K562 (cell line): Measurements from ENCODE around the gene SLC25A45. TPM values are rescaled to one million over a fixed set of nuclear protein-coding genes. Genes with fewer than 3 reads are reported as not detected.
A peak's percentile ranks its signal among the peaks of the same experiment; 100 is the strongest.

ENCODE experiments used
- ETV1 ChIP-seq: fragments of 450-650 bp; conservative IDR thresholded peaks from 2 replicates; pipeline ENCODE4 v1.6.1; 2016; ENCODE audit warnings: missing genetic modification characterization, control low read depth, low read depth, missing compliant biosample characterization
- HDAC2 ChIP-seq: fragments of 450-650 bp; IDR thresholded peaks from 2 replicates; pipeline ENCODE4 v1.6.1; 2016; ENCODE audit warnings: mild to moderate bottlenecking
- NFXL1 ChIP-seq: fragments of 450-650 bp; formaldehyde crosslinking; IDR thresholded peaks from 2 replicates; pipeline ENCODE4 v1.4.0; 2021; ENCODE audit warnings: mild to moderate bottlenecking
- NRF1 ChIP-seq, 2 experiments: fragments of 450-650 bp; IDR thresholded peaks in 1 of 2; conservative IDR thresholded peaks in 1 of 2; 2 replicates each; pipeline ENCODE4 v1.6.1; 2014; ENCODE audit warnings: mild to moderate bottlenecking in 2 of 2
- RBM15 ChIP-seq: fragments of 200-400 bp; formaldehyde crosslinking; IDR thresholded peaks from 2 replicates; pipeline ENCODE4 v1.6.1; 2018; ENCODE audit warnings: mild to moderate bottlenecking, low read length, moderate library complexity; ENCODE audit not compliant: insufficient read depth
- SIX5 ChIP-seq, 2 experiments: IDR thresholded peaks; 2 replicates each; pipeline ENCODE4 v1.6.1; 2011; ENCODE audit warnings: low read length in 2 of 2, borderline replicate concordance in 1 of 2, low read depth in 1 of 2, mild to moderate bottlenecking in 1 of 2, moderate library complexity in 1 of 2; ENCODE audit not compliant: insufficient read depth in 1 of 2
- YY1 ChIP-seq, 3 experiments: IDR thresholded peaks; 2 replicates each; pipeline ENCODE4 v1.6.1; 2011; ENCODE audit warnings: low read length in 2 of 3, mild to moderate bottlenecking in 2 of 3, moderate library complexity in 2 of 3, borderline replicate concordance in 1 of 3, control low read depth in 1 of 3, low read depth in 1 of 3; ENCODE audit not compliant: insufficient read depth in 3 of 3, insufficient replicate concordance in 2 of 3, control insufficient read depth in 1 of 3, insufficient read length in 1 of 3; ENCODE audit errors: extremely low read depth in 1 of 3
- ZNF263 ChIP-seq: sonication (generic); formaldehyde crosslinking; IDR thresholded peaks from 2 replicates; pipeline ENCODE4 v1.8.0; 2022; ENCODE audit warnings: mild to moderate bottlenecking, missing genetic modification reagents, borderline replicate concordance
- ZNF354B ChIP-seq: fragments of 250-450 bp; sonication (Bioruptor Pico); IDR thresholded peaks from 2 replicates; pipeline ENCODE4 v1.4.0; 2020
- ZNF586 ChIP-seq: fragments of 450-650 bp; formaldehyde crosslinking; conservative IDR thresholded peaks from 2 replicates; pipeline ENCODE4 v1.4.0; 2020; ENCODE audit warnings: mild to moderate bottlenecking, moderate library complexity
- polyA plus RNA-seq, 8 experiments: library from polyadenylated mRNA; depleted of rRNA in 4 of 8; stranded (reverse) in 5 of 8; unstranded in 3 of 8; fragments of >200 nt; fragmentation: Nextera tagmentation in 2 of 8; fragmentation: Illumina TruSeq in 1 of 8; extraction: Ambion mirVana in 2 of 8; extraction: Trizol in 1 of 8; gene quantifications; 2 replicates each; pipeline versions ENCODE4 v1.2.1 to v1.2.3, GENCODE V29; 2011 to 2014; ENCODE audit warnings: inconsistent platforms in 1 of 8, missing spikeins in 1 of 8
- total RNA-seq, 7 experiments: library from RNA; depleted of rRNA in 6 of 7; stranded (reverse); fragments of >200 nt in 6 of 7; fragmentation: Illumina TruSeq in 2 of 7; extraction: Trizol in 2 of 7; gene quantifications; 2 replicates each; pipeline versions ENCODE4 v1.2.1 to v1.2.3, GENCODE V29; 2011 to 2021; ENCODE audit warnings: low replicate concordance in 1 of 7
- TF ChIP-seq, protein P1 (sequence below): fragments of 250-450 bp; sonication (Bioruptor Pico); IDR thresholded peaks from 2 replicates; pipeline ENCODE4 v1.4.0; 2020
- TF ChIP-seq, protein P2 (sequence below): sonication (generic); formaldehyde crosslinking; IDR thresholded peaks from 2 replicates; pipeline ENCODE4 v1.8.0; 2022; ENCODE audit warnings: missing genetic modification reagents, mild to moderate bottlenecking, borderline replicate concordance
- TF ChIP-seq, protein P3 (sequence below): IDR thresholded peaks from 3 replicates; pipeline ENCODE4 v1.6.1; 2011; ENCODE audit warnings: borderline replicate concordance, mild to moderate bottlenecking, moderate library complexity; ENCODE audit not compliant: insufficient read length; ENCODE audit errors: extremely low read depth
- TF ChIP-seq, protein P4 (sequence below), 2 experiments: fragments of 450-650 bp in 1 of 2; IDR thresholded peaks; 2 replicates each; pipeline ENCODE4 v1.6.1; 2011 to 2017; ENCODE audit warnings: low read depth in 2 of 2, antibody characterized with exemption in 1 of 2, borderline replicate concordance in 1 of 2, low read length in 1 of 2, mild to moderate bottlenecking in 1 of 2, mixed read lengths in 1 of 2; ENCODE audit not compliant: control insufficient read depth in 1 of 2

The SLC25A45 gene
- total and polyA plus RNA-seq, 9 of the 15 experiments (the other 6 are each of a cell fraction or from before 2014, with no cell fraction given) = 0.15 to 2.3 (median 0.68) TPM

DNA sequence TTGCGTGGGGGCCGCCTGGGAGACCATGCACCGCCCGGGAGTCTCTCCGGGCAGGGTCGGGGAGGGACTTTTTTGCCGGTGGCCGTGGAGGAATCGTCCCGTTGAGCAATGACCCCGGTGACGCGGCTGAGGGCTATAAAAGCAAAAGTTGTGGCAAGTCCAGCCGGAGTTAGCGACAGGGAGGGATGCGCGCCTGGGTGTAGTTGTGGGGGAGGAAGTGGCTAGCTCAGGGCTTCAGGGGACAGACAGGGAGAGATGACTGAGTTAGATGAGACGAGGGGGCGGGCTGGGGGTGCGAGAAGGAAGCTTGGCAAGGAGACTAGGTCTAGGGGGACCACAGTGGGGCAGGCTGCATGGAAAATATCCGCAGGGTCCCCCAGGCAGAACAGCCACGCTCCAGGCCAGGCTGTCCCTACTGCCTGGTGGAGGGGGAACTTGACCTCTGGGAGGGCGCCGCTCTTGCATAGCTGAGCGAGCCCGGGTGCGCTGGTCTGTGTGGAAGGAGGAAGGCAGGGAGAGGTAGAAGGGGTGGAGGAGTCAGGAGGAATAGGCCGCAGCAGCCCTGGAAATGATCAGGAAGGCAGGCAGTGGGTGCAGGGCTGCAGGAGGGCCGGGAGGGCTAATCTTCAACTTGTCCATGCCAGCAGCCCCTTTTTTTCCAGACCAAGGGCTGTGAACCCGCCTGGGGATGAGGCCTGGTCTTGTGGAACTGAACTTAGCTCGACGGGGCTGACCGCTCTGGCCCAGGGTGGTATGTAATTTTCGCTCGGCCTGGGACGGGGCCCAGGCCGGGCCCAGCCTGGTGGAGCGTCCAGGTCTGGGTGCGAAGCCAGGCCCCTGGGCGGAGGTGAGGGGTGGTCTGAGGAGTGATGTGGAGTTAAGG is 40.4 kb upstream of the SLC25A45 start, which contains the start of gene NEAT1 (continued):
- TF ChIP-seq, protein P1, sequence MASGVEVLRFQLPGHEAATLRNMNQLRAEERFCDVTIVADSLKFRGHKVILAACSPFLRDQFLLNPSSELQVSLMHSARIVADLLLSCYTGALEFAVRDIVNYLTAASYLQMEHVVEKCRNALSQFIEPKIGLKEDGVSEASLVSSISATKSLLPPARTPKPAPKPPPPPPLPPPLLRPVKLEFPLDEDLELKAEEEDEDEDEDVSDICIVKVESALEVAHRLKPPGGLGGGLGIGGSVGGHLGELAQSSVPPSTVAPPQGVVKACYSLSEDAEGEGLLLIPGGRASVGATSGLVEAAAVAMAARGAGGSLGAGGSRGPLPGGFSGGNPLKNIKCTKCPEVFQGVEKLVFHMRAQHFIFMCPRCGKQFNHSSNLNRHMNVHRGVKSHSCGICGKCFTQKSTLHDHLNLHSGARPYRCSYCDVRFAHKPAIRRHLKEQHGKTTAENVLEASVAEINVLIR (CRISPR knock-in tag) = peak; percentile 69
- TF ChIP-seq RBM15 = peak; percentile 97; the same call in 1 of the 2 replicates
- peak; percentile 74; the same call in 1 of the 2 replicates for TF ChIP-seq ZNF263 (CRISPR knock-in tag)
- TF ChIP-seq NRF1 (conservative IDR thresholded peaks at IDR 0.05 in 1 of 2, IDR thresholded peaks at IDR 0.05 in 1 of 2) = no peak
- peak; percentile 85 for TF ChIP-seq HDAC2
- peak; percentile 100 for TF ChIP-seq NFXL1 (CRISPR knock-in tag)
- TF ChIP-seq YY1 (IDR thresholded peaks at IDR 0.05; ENCODE audit: borderline replicate concordance in 1 of 3, control insufficient read depth in 1 of 3, extremely low read depth in 1 of 3, insufficient read depth in 3 of 3, insufficient read length in 1 of 3, insufficient replicate concordance in 2 of 3, low read depth in 1 of 3, low read length in 2 of 3) = peak in 2 of 3 experiments; percentile 63 to 74
- TF ChIP-seq, protein P2, sequence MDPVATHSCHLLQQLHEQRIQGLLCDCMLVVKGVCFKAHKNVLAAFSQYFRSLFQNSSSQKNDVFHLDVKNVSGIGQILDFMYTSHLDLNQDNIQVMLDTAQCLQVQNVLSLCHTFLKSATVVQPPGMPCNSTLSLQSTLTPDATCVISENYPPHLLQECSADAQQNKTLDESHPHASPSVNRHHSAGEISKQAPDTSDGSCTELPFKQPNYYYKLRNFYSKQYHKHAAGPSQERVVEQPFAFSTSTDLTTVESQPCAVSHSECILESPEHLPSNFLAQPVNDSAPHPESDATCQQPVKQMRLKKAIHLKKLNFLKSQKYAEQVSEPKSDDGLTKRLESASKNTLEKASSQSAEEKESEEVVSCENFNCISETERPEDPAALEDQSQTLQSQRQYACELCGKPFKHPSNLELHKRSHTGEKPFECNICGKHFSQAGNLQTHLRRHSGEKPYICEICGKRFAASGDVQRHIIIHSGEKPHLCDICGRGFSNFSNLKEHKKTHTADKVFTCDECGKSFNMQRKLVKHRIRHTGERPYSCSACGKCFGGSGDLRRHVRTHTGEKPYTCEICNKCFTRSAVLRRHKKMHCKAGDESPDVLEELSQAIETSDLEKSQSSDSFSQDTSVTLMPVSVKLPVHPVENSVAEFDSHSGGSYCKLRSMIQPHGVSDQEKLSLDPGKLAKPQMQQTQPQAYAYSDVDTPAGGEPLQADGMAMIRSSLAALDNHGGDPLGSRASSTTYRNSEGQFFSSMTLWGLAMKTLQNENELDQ (CRISPR knock-in tag) = peak; percentile 71; the same call in 1 of the 2 replicates
- peak; percentile 100 for TF ChIP-seq ZNF586 (CRISPR knock-in tag)
- TF ChIP-seq, protein P3, sequence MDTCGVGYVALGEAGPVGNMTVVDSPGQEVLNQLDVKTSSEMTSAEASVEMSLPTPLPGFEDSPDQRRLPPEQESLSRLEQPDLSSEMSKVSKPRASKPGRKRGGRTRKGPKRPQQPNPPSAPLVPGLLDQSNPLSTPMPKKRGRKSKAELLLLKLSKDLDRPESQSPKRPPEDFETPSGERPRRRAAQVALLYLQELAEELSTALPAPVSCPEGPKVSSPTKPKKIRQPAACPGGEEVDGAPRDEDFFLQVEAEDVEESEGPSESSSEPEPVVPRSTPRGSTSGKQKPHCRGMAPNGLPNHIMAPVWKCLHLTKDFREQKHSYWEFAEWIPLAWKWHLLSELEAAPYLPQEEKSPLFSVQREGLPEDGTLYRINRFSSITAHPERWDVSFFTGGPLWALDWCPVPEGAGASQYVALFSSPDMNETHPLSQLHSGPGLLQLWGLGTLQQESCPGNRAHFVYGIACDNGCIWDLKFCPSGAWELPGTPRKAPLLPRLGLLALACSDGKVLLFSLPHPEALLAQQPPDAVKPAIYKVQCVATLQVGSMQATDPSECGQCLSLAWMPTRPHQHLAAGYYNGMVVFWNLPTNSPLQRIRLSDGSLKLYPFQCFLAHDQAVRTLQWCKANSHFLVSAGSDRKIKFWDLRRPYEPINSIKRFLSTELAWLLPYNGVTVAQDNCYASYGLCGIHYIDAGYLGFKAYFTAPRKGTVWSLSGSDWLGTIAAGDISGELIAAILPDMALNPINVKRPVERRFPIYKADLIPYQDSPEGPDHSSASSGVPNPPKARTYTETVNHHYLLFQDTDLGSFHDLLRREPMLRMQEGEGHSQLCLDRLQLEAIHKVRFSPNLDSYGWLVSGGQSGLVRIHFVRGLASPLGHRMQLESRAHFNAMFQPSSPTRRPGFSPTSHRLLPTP = no peak
- peak; percentile 94 for TF ChIP-seq ETV1
- TF ChIP-seq SIX5 (IDR thresholded peaks at IDR 0.05; ENCODE audit: borderline replicate concordance in 1 of 2, insufficient read depth in 1 of 2, low read depth in 1 of 2, low read length in 2 of 2) = no peak
- TF ChIP-seq, protein P4, sequence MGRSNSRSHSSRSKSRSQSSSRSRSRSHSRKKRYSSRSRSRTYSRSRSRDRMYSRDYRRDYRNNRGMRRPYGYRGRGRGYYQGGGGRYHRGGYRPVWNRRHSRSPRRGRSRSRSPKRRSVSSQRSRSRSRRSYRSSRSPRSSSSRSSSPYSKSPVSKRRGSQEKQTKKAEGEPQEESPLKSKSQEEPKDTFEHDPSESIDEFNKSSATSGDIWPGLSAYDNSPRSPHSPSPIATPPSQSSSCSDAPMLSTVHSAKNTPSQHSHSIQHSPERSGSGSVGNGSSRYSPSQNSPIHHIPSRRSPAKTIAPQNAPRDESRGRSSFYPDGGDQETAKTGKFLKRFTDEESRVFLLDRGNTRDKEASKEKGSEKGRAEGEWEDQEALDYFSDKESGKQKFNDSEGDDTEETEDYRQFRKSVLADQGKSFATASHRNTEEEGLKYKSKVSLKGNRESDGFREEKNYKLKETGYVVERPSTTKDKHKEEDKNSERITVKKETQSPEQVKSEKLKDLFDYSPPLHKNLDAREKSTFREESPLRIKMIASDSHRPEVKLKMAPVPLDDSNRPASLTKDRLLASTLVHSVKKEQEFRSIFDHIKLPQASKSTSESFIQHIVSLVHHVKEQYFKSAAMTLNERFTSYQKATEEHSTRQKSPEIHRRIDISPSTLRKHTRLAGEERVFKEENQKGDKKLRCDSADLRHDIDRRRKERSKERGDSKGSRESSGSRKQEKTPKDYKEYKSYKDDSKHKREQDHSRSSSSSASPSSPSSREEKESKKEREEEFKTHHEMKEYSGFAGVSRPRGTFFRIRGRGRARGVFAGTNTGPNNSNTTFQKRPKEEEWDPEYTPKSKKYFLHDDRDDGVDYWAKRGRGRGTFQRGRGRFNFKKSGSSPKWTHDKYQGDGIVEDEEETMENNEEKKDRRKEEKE (IDR thresholded peaks at IDR 0.05; ENCODE audit: borderline replicate concordance in 1 of 2, control insufficient read depth in 1 of 2, low read depth in 2 of 2, low read length in 1 of 2) = peak; percentile 79 to 96
- peak; percentile 97 for TF ChIP-seq ZNF354B (CRISPR knock-in tag)
